CMK (cell line): Measurements from ENCODE around the gene C17orf67.

Experiments used
- DNase-seq: peaks from one replicate; pipeline ENCODE4 v3.0.0-alpha.2; 2010; ENCODE audit warnings: low read depth

The C17orf67 gene

GRCh38 chr17:56808503-56808902 is 25.2 kb downstream of the C17orf67 start:
- no peak for DNase-seq

GRCh38 chr17:56807723-56808122 is 26.0 kb downstream of the C17orf67 start:
- no peak for DNase-seq

- no peak for DNase-seq
These were observed 26.8 kb downstream of the C17orf67 start for GRCh38 chr17:56806949-56807348.

GRCh38 chr17:56804454-56804853 is 29.3 kb downstream of the C17orf67 start:
- DNase-seq = no peak

GRCh38 chr17:56803071-56803470 is 30.6 kb downstream of the C17orf67 start:
- no peak for DNase-seq

GRCh38 chr17:56801459-56802178 is 32.1 kb downstream of the C17orf67 start:
- DNase-seq = no peak

- no peak for DNase-seq
These were observed 34.8 kb downstream of the C17orf67 start for GRCh38 chr17:56798916-56799315.

GRCh38 chr17:56796536-56796935 is 37.2 kb downstream of the C17orf67 start:
- DNase-seq = no peak

GRCh38 chr17:56795221-56795865 is 38.4 kb downstream of the C17orf67 start:
- DNase-seq = no peak

GRCh38 chr17:56793957-56794356 is 39.8 kb downstream of the C17orf67 start:
- no peak for DNase-seq

- no peak for DNase-seq
These were observed 40.2 kb downstream of the C17orf67 start for GRCh38 chr17:56793531-56793930.

- no peak for DNase-seq
These were observed 41.5 kb downstream of the C17orf67 start for GRCh38 chr17:56792267-56792666.

- DNase-seq = no peak
These were observed 46.7 kb downstream of the C17orf67 start for GRCh38 chr17:56786989-56787482.

GRCh38 chr17:56785997-56786680 is 47.6 kb downstream of the C17orf67 start:
- DNase-seq = no peak

GRCh38 chr17:56785405-56785804 is 48.3 kb downstream of the C17orf67 start:
- DNase-seq = no peak

- no peak for DNase-seq
These were observed 51.4 kb downstream of the C17orf67 start for GRCh38 chr17:56782338-56782737.

GRCh38 chr17:56781906-56782305 is 51.8 kb downstream of the C17orf67 start:
- no peak for DNase-seq

- DNase-seq = peak; percentile 30
These were observed 53.6 kb downstream of the C17orf67 start for GRCh38 chr17:56779898-56780777.

GRCh38 chr17:56779322-56779721 is 54.4 kb downstream of the C17orf67 start:
- DNase-seq = no peak

- DNase-seq = no peak
These were observed 54.8 kb downstream of the C17orf67 start for GRCh38 chr17:56778898-56779297.

GRCh38 chr17:56777859-56778258 is 55.9 kb downstream of the C17orf67 start:
- no peak for DNase-seq

- DNase-seq = no peak
These were observed 59.1 kb downstream of the C17orf67 start for GRCh38 chr17:56774650-56775049.
